ENCODE results near the gene IGFBP7.

IGFBP7 gene

GRCh38 chr4:57156242-57156990, 46.2 kb upstream of the IGFBP7 start:
- POLR2A ChIA-PET, result no interaction called here
- H3K4me3 ChIP-seq (ENCODE audit: low read depth, low read length), result no peak overlapping the region
- TF ChIP-seq CTCF (IDR thresholded peaks at IDR 0.05; ENCODE audit: insufficient read depth, low read length, missing control alignments), result no peak
- CTCF ChIA-PET, result interaction anchor here (1.3 to 2.3 kb wide), 3 partner anchors 112 to 270 kb away, joined by 4 to 11 read pairs (median 7); no protein-coding TSS in a partner anchor
- no peak for DNase-seq (ENCODE audit: low read depth, low spot score)

- POLR2A ChIA-PET, result no interaction called here
- H3K4me3 ChIP-seq (ENCODE audit: low read depth, low read length), result no peak overlapping the region
These were observed 44.7 kb upstream of the IGFBP7 start for GRCh38 chr4:57154926-57155325.

GRCh38 chr4:57154191-57154590, 44.0 kb upstream of the IGFBP7 start:
- ChIA-PET POLR2A (no interaction called here), CTCF (interaction anchor here (1.0 to 4.1 kb wide), 3 partner anchors 9 to 116 kb away, joined by 3 to 56 read pairs (median 9); no protein-coding TSS in a partner anchor)
- TF ChIP-seq CTCF (IDR thresholded peaks at IDR 0.05; ENCODE audit: insufficient read depth, low read length, missing control alignments), result no peak
- no peak for DNase-seq (ENCODE audit: low read depth, low spot score)
- no peak overlapping the region for H3K4me3 ChIP-seq (ENCODE audit: low read depth, low read length)

More at GRCh38 chr4:57154926-57155325, 44.7 kb upstream of the IGFBP7 start:
- TF ChIP-seq CTCF (IDR thresholded peaks at IDR 0.05; ENCODE audit: insufficient read depth, low read length, missing control alignments), result no peak
- CTCF ChIA-PET, result interaction anchor here (1.0 to 4.1 kb wide), 2 partner anchors 9 to 36 kb away, joined by 3 to 56 read pairs; no protein-coding TSS in a partner anchor
- DNase-seq (ENCODE audit: low read depth, low spot score), result no peak

- TF ChIP-seq CTCF (IDR thresholded peaks at IDR 0.05; ENCODE audit: insufficient read depth, low read length, missing control alignments), result no peak
- no peak overlapping the region for H3K4me3 ChIP-seq (ENCODE audit: low read depth, low read length)
- CTCF ChIA-PET, result interaction anchor here (1.0 to 4.1 kb wide), 3 partner anchors 10 to 115 kb away, joined by 3 to 56 read pairs (median 9); no protein-coding TSS in a partner anchor
- POLR2A ChIA-PET, result no interaction called here
- DNase-seq (ENCODE audit: low read depth, low spot score), result no peak
These were observed 43.0 kb upstream of the IGFBP7 start for GRCh38 chr4:57153207-57153606.

GRCh38 chr4:57151481-57151880, 41.3 kb upstream of the IGFBP7 start:
- H3K4me3 ChIP-seq (ENCODE audit: low read depth, low read length), result no peak overlapping the region
- ChIA-PET POLR2A (no interaction called here), CTCF (interaction anchor here (0.6 to 4.1 kb wide), 2 partner anchors 12 to 19 kb away, joined by 3 to 56 read pairs; no protein-coding TSS in a partner anchor)
- TF ChIP-seq CTCF (IDR thresholded peaks at IDR 0.05; ENCODE audit: insufficient read depth, low read length, missing control alignments), result no peak
- no peak for DNase-seq (ENCODE audit: low read depth, low spot score)

GRCh38 chr4:57149833-57150232, 39.6 kb upstream of the IGFBP7 start:
- no peak overlapping the region for H3K4me3 ChIP-seq (ENCODE audit: low read depth, low read length)
- DNase-seq (ENCODE audit: low read depth, low spot score), result no peak
- ChIA-PET CTCF (interaction anchor here (1.0 to 6.8 kb wide), 2 partner anchors 13 to 113 kb away, joined by 3 to 53 read pairs; no protein-coding TSS in a partner anchor), POLR2A (interaction anchor here (0.7 kb wide), 1 partner anchor 12 kb away, joined by 3 read pairs; no protein-coding TSS in a partner anchor)
- no peak for TF ChIP-seq CTCF (IDR thresholded peaks at IDR 0.05; ENCODE audit: insufficient read depth, low read length, missing control alignments)

Data from AG04449 (cell line).